Measurements from ENCODE around the gene RBM24. TPM values are rescaled to one million over a fixed set of nuclear protein-coding genes. Genes with fewer than 3 reads are reported as not detected.

RBM24 gene
- total RNA-seq, 1 donor from 2014 or later = 27.6 TPM

DNA sequence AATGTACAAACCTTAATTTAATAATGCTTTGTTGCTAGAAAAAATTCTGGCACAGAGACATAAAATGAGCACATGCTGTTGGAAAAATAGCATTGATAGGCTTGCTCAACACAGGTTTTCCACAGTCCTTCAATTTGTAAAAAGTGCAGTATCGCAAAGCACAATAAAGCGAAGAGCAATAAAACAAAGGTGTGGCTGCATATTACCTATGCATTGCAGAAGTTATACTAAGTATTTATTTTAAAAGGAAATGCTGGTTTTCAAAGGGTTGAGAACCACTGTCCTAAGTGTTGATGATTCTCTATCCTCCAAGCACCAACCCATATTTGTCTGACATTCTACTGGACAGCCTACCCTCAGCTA, 58.1 kb downstream of the RBM24 start:
- H3K9me3 Mint-ChIP-seq = no peaks in the 10 kb centered on the region
- Histone ChIP-seq H3F3A (ENCODE audit: low read depth) (no peaks in the 10 kb centered on the region), H3K4me1 (no peaks in the 10 kb centered on the region), H3K79me2 (ENCODE audit: low read depth) (no peaks in the 10 kb centered on the region), H3K27me3 (no peaks in the 10 kb centered on the region), H4K20me1 (ENCODE audit: low read depth) (no peaks in the 10 kb centered on the region), H3K36me3 (no peaks in the 10 kb centered on the region), H3K9ac (no peak overlapping the region), H3K4me3 (no peak overlapping the region), H3K4me2 (no peak overlapping the region), H3K9me3 (ENCODE audit: low read depth) (no peaks in the 10 kb centered on the region), H2AFZ (replicated peaks) (no peak overlapping the region), H3K27ac (no peak overlapping the region)
- no peaks in the 10 kb centered on the region for H3K36me3 Mint-ChIP-seq
- H3K27ac Mint-ChIP-seq = no peak overlapping the region
- DNase-seq (ENCODE audit: low spot score) = no peak
- peaks cover 4% of the 10 kb centered on the region for H3K27me3 Mint-ChIP-seq (ENCODE audit: insufficient read depth, low read depth)
- no peaks in the 10 kb centered on the region for H3K4me1 Mint-ChIP-seq
- H3K4me3 Mint-ChIP-seq = no peak overlapping the region
- TF ChIP-seq EZH2 (IDR thresholded peaks at IDR 0.05) (no peak), EZH2phosphoT487 (IDR thresholded peaks at IDR 0.05) (no peak)
- TF ChIP-seq, protein P1, sequence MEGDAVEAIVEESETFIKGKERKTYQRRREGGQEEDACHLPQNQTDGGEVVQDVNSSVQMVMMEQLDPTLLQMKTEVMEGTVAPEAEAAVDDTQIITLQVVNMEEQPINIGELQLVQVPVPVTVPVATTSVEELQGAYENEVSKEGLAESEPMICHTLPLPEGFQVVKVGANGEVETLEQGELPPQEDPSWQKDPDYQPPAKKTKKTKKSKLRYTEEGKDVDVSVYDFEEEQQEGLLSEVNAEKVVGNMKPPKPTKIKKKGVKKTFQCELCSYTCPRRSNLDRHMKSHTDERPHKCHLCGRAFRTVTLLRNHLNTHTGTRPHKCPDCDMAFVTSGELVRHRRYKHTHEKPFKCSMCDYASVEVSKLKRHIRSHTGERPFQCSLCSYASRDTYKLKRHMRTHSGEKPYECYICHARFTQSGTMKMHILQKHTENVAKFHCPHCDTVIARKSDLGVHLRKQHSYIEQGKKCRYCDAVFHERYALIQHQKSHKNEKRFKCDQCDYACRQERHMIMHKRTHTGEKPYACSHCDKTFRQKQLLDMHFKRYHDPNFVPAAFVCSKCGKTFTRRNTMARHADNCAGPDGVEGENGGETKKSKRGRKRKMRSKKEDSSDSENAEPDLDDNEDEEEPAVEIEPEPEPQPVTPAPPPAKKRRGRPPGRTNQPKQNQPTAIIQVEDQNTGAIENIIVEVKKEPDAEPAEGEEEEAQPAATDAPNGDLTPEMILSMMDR (IDR thresholded peaks at IDR 0.05) = no peak

DNA sequence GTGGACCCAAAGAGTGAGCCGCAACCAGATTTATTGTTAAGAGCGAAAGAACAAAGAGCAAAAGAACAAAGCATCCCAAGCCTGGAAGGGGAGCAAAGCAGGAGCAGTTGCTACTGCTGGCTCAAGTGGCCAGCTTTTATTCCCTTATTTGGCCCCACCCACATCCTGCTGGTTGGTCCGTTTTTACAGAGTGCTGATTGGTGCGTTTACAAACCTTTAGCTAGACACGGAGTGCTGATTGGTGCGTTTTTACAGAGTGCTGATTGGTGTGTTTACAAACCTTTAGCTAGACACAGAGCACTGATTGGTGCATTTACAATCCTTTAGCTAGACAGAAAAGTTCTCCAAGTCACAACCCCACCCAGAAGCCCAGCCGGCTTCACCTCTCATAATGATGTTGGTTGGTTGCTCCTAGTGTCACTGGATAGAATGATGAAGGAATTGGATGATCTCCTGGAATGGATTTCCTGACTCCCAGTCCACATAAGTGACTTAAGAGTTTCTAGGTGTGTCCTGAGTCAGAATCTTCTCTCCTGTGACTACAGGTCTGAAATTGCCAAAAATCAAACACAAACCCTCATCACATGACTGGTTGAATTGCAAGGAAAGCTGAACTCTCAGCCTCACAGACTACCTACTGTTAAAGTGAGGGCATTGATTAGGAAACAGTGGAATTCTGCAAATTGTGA, 60.1 kb downstream of the RBM24 start:
- Mint-ChIP-seq H3K4me3 (no peak overlapping the region), H3K36me3 (no peaks in the 10 kb centered on the region), H3K27me3 (ENCODE audit: insufficient read depth, low read depth) (no peaks in the 10 kb centered on the region), H3K9me3 (no peaks in the 10 kb centered on the region), H3K4me1 (no peaks in the 10 kb centered on the region), H3K27ac (no peak overlapping the region)
- H3K9ac ChIP-seq = no peak overlapping the region
- H3K4me2 ChIP-seq = no peak overlapping the region
- no peaks in the 10 kb centered on the region for H3F3A ChIP-seq (ENCODE audit: low read depth)
- H2AFZ ChIP-seq (replicated peaks) = no peak overlapping the region
- H3K36me3 ChIP-seq = no peaks in the 10 kb centered on the region
- no peaks in the 10 kb centered on the region for H3K4me1 ChIP-seq
- H3K27me3 ChIP-seq = no peaks in the 10 kb centered on the region
- H3K79me2 ChIP-seq (ENCODE audit: low read depth) = no peaks in the 10 kb centered on the region
- H4K20me1 ChIP-seq (ENCODE audit: low read depth) = no peaks in the 10 kb centered on the region
- H3K4me3 ChIP-seq = no peak overlapping the region
- no peak overlapping the region for H3K27ac ChIP-seq
- TF ChIP-seq EZH2phosphoT487 (IDR thresholded peaks at IDR 0.05) (no peak), EZH2 (IDR thresholded peaks at IDR 0.05) (no peak)
- TF ChIP-seq, protein P1 (IDR thresholded peaks at IDR 0.05) = no peak
- no peak for DNase-seq (ENCODE audit: low spot score)
- H3K9me3 ChIP-seq (ENCODE audit: low read depth) = no peaks in the 10 kb centered on the region

DNA sequence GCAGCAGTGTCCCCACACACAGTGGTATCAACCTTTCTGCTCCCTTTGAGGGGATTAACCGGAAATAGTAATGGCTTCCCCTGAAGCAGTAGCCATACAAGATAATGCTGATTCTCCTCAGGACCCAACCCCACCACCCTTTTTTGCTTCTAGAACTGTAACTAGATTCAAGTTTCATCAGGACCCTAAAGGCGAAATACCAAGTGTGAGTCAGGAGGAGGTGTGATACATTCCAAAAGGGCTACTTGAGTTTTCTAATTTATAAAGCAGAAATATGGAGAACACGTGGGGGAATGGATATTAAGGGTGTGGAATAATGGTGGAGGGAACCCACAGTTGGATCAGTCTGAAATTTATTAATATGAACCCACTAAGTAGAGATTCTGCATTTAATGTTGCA, 60.7 kb downstream of the RBM24 start:
- H3K27ac ChIP-seq = no peak overlapping the region
- no peaks in the 10 kb centered on the region for H3K4me1 ChIP-seq
- no peaks in the 10 kb centered on the region for H3K27me3 ChIP-seq
- Mint-ChIP-seq H3K9me3 (no peaks in the 10 kb centered on the region), H3K4me3 (no peak overlapping the region), H3K36me3 (no peaks in the 10 kb centered on the region), H3K27me3 (ENCODE audit: insufficient read depth, low read depth) (no peaks in the 10 kb centered on the region), H3K4me1 (no peaks in the 10 kb centered on the region), H3K27ac (no peak overlapping the region)
- TF ChIP-seq EZH2phosphoT487 (IDR thresholded peaks at IDR 0.05) (no peak), EZH2 (IDR thresholded peaks at IDR 0.05) (no peak)
- TF ChIP-seq, protein P1 (IDR thresholded peaks at IDR 0.05) = no peak
- H3K4me2 ChIP-seq = no peak overlapping the region
- H3K9me3 ChIP-seq (ENCODE audit: low read depth) = no peaks in the 10 kb centered on the region
- H3K79me2 ChIP-seq (ENCODE audit: low read depth) = no peaks in the 10 kb centered on the region
- no peaks in the 10 kb centered on the region for H3K36me3 ChIP-seq
- no peaks in the 10 kb centered on the region for H4K20me1 ChIP-seq (ENCODE audit: low read depth)
- no peak overlapping the region for H2AFZ ChIP-seq (replicated peaks)
- H3F3A ChIP-seq (ENCODE audit: low read depth) = no peaks in the 10 kb centered on the region
- no peak overlapping the region for H3K9ac ChIP-seq
- no peak overlapping the region for H3K4me3 ChIP-seq
- DNase-seq (ENCODE audit: low spot score) = no peak
